ENCODE data around the gene GRM4. TPM values are rescaled to one million over a fixed set of nuclear protein-coding genes. Genes with fewer than 3 reads are reported as not detected.

The GRM4 gene
- total and polyA plus RNA-seq, 9 of the 15 experiments (the other 6 are each of a cell fraction or from before 2014, with no cell fraction given) = 0.18 TPM; not detected in 8

- Histone ChIP-seq H3K4me2 (ENCODE audit: insufficient read depth, low read length) (no peak overlapping the region), H3K79me2 (ENCODE audit: control insufficient read depth, insufficient read depth, low read length) (no peaks in the 10 kb centered on the region), H2AFZ (ENCODE audit: low read depth, low read length) (no peak overlapping the region), H3K9me1 (ENCODE audit: control insufficient read depth, insufficient read depth, low read length) (no peaks in the 10 kb centered on the region), H3K27me3 (ENCODE audit: control insufficient read depth in 2 of 2, insufficient read depth in 2 of 2, low read length in 2 of 2) (peaks cover 25 to 76% of the 10 kb centered on the region in 2 experiments; a peak in 4 of 5 replicates), H3K36me3 (ENCODE audit: control insufficient read depth, insufficient read depth, low read length) (no peaks in the 10 kb centered on the region), H4K20me1 (replicated peaks; ENCODE audit: control insufficient read depth, insufficient read depth, low read length) (peaks cover 6% of the 10 kb centered on the region), H3K9ac (ENCODE audit: insufficient read depth in 1 of 2, low read depth in 2 of 2, low read length in 2 of 2) (no peak overlapping the region), H3K4me1 (replicated peaks in 1 of 2; ENCODE audit: control insufficient read depth in 2 of 2, insufficient read depth in 2 of 2, low read length in 2 of 2) (peaks cover 0 to 41% of the 10 kb centered on the region in 2 experiments; a peak in 2 of 5 replicates), H3K27ac (ENCODE audit: extremely low read depth, low read depth, low read length) (no peak overlapping the region), H3K9me3 (replicated peaks; ENCODE audit: control insufficient read depth, insufficient read depth, low read depth, low read length) (no peaks in the 10 kb centered on the region), H3K4me3 (no peak overlapping the region)
- ATAC-seq (no peak), FAIRE-seq (no peak), DNase-seq (ENCODE audit: extremely low read depth in 1 of 4, low spot score in 3 of 4) (no peak)
- POLR2A ChIA-PET = interaction anchor here (0.7 kb wide), 1 partner anchor 479 kb away, joined by 3 read pairs; no protein-coding TSS in a partner anchor
- intact Hi-C loops (cut with micrococcal nuclease) (loop anchor here (10.0 kb wide), 1 partner anchor 290 kb away; no protein-coding TSS in a partner anchor), in situ Hi-C loops (cut with MboI) (no loop called here)
- 49% methylated on average over 24 of the region's 58 CpGs for WGBS (ENCODE audit: insufficient coverage, low coverage, missing lambda C conversion rate)
- no peak for TF ChIP-seq SMARCA4 (IDR thresholded peaks at IDR 0.05)
- TF ChIP-seq SMAD2 (IDR thresholded peaks at IDR 0.05; ENCODE audit: low read depth, low read length) = no peak
- no peak for TF ChIP-seq THAP12 (CRISPR knock-in tag; IDR thresholded peaks at IDR 0.05)
- TF ChIP-seq ILF3 (IDR thresholded peaks at IDR 0.05; ENCODE audit: borderline replicate concordance) = no peak
- TF ChIP-seq ESRRA (IDR thresholded peaks at IDR 0.05; ENCODE audit: borderline replicate concordance, low read depth) = no peak
- no peak for TF ChIP-seq ZNF717 (CRISPR knock-in tag; IDR thresholded peaks at IDR 0.05)
- no peak for TF ChIP-seq TBP (optimal IDR thresholded peaks at IDR 0.05; ENCODE audit: low read depth, low read length)
- no peak for TF ChIP-seq TCF7L2 (IDR thresholded peaks at IDR 0.05; ENCODE audit: low read depth, low read length)
- no peak for TF ChIP-seq ASH1L (IDR thresholded peaks at IDR 0.05; ENCODE audit: borderline replicate concordance, low read depth, partially characterized antibody)
- TF ChIP-seq NBN (IDR thresholded peaks at IDR 0.05; ENCODE audit: low read depth) = no peak
- TF ChIP-seq DDX20 (tag; IDR thresholded peaks at IDR 0.05; ENCODE audit: low read depth) = no peak
- no peak for TF ChIP-seq ZNF696 (CRISPR knock-in tag; conservative IDR thresholded peaks at IDR 0.05)
- no peak for TF ChIP-seq ZNF282 (CRISPR knock-in tag; IDR thresholded peaks at IDR 0.05)
- CTCF ChIA-PET (ENCODE audit: low intra/inter-chr PET ratio) = no interaction called here
- no TSS peak for BruUV-seq (replicated peaks)
Measured at GRCh38 chr6:34144581-34145160, 1.2 kb downstream of the GRM4 start.
